Effector memory CD4-positive, alpha-beta T cell (primary cell): ENCODE measurements around the gene TPRN.

Source experiments
- DNase-seq, 3 donors: peaks; one replicate each; pipeline ENCODE4 v3.0.0-alpha.2; 2020
- H3K27ac ChIP-seq: 2 replicates; pipeline ENCODE4 v1.7.0; 2013; ENCODE audit warnings: mild to moderate bottlenecking, low read length, moderate library complexity; ENCODE audit not compliant: insufficient read depth, poor library complexity, severe bottlenecking
- H3K27me3 ChIP-seq: replicated peaks from 2 replicates; pipeline ENCODE4 v1.7.0; 2013; ENCODE audit warnings: mild to moderate bottlenecking, low read length; ENCODE audit not compliant: insufficient read depth, control insufficient read depth, poor library complexity, severe bottlenecking
- H3K36me3 ChIP-seq: 2 replicates; pipeline ENCODE4 v1.7.0; 2013; ENCODE audit warnings: mild to moderate bottlenecking, low read length, moderate library complexity; ENCODE audit not compliant: control insufficient read depth, insufficient read depth
- H3K4me1 ChIP-seq: 2 replicates; pipeline ENCODE4 v1.7.0; 2013; ENCODE audit warnings: low read length, mild to moderate bottlenecking; ENCODE audit not compliant: control insufficient read depth, insufficient read depth, poor library complexity, severe bottlenecking
- H3K4me3 ChIP-seq: 2 replicates; pipeline ENCODE4 v1.7.0; 2013; ENCODE audit warnings: low read length, low read depth, mild to moderate bottlenecking; ENCODE audit not compliant: insufficient read depth, poor library complexity, severe bottlenecking
- H3K9me3 ChIP-seq: 2 replicates; pipeline ENCODE4 v1.7.0; 2013; ENCODE audit warnings: mild to moderate bottlenecking, low read length, moderate library complexity; ENCODE audit not compliant: control insufficient read depth

TPRN gene

DNA sequence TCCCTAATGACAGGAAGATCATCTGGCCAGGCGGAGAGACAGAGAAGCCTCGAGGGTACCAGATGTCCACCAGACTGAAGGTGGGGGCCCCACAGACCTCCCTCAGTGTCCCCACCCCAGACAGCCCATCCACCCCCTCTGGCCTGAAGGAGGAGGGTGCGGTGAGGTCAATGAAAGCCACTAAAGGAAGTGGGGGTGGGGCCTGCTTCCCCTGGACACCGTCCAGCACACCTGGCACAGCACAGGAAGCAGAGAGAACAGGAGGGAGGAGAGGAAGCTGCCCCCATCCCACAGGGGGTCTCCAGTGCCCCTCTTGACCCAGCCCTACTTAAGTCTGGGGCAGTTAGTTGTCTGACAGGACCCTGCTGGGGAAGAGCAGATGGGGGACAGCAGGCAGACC, 41.9 kb downstream of the TPRN start:
- Histone ChIP-seq H3K36me3 (no peaks in the 10 kb centered on the region), H3K4me1 (peaks cover 27% of the 10 kb centered on the region), H3K4me3 (no peak overlapping the region), H3K9me3 (no peaks in the 10 kb centered on the region), H3K27me3 (peaks cover 30% of the 10 kb centered on the region), H3K27ac (no peak overlapping the region)
- no peak for DNase-seq

DNA sequence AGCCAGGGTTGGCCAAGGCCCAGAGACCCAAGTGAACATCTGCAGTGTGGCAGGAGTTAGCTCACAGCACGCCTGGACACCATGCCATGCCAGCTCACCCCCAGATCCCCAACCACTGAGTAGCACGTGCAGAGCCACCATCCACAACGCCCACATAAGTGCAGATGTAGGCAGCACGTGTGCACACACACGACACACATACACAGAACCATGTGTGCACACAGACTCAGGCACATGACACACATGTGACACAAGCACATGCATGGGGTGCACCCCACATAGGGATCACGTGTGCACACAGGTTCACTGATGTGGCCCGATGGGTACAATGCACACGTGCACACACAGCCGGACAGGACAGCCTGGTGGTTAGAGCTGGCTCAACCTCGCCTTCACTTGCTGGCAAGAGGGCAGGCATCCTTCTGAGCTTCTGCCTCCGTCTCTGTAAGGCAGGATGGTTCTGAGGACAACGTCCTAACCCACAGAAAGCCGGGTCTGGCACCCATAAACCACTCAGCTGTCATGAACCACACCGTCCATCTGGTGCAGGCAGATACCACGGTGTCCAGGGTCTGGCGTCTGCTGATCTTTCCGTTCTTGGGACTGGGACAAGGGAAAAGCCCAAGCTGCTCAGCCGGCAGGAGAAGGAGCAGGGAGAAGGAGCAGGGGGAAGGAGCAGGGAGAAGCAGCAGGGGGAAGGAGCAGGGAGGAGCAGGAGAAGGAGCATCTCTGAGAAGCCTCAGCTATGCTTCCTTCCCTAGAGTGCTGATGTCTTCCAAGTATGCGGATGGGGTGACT, 42.7 kb downstream of the TPRN start:
- H3K4me3 ChIP-seq: no peak overlapping the region
- peaks cover 24% of the 10 kb centered on the region for H3K4me1 ChIP-seq
- H3K9me3 ChIP-seq: no peaks in the 10 kb centered on the region
- peaks cover 30% of the 10 kb centered on the region for H3K27me3 ChIP-seq
- no peak for DNase-seq
- H3K36me3 ChIP-seq: no peaks in the 10 kb centered on the region
- H3K27ac ChIP-seq: no peak overlapping the region

DNA sequence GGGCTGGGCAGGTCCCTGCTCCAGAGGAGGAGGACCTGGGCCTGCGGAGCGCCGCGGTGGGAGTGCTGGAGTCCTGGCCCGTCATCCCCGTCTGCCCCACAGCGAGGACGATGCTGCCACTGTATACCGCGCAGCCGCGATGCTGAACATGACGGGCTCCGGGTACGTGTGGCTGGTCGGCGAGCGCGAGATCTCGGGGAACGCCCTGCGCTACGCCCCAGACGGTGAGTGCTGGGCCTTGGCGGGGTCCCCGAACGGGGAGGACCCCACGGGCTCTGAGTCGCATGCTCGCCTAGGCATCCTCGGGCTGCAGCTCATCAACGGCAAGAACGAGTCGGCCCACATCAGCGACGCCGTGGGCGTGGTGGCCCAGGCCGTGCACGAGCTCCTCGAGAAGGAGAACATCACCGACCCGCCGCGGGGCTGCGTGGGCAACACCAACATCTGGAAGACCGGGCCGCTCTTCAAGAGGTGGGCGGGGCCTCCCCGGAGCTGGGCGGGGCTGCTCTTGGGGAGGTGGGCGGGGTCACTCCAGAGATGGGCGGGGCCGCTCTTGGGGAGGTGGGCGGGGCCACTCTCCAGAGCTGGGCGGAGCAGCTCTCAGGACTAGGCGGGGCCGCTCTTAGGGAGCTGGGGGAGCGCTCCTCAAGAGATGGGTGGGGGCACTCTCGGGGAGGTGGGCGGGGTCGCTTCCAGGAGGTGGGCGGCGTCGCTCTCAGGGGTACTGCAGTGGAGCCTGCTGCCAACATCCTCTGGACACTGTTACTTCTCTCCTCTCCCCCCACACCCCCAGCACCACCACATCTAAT, 43.8 kb downstream of the TPRN start:
- H3K27ac ChIP-seq: no peak overlapping the region
- H3K36me3 ChIP-seq: no peaks in the 10 kb centered on the region
- H3K9me3 ChIP-seq: no peaks in the 10 kb centered on the region
- H3K27me3 ChIP-seq: peaks cover 23% of the 10 kb centered on the region
- peaks cover 19% of the 10 kb centered on the region for H3K4me1 ChIP-seq
- H3K4me3 ChIP-seq: no peak overlapping the region
- peak; percentile 30 to 49 (median 46) for DNase-seq

DNA sequence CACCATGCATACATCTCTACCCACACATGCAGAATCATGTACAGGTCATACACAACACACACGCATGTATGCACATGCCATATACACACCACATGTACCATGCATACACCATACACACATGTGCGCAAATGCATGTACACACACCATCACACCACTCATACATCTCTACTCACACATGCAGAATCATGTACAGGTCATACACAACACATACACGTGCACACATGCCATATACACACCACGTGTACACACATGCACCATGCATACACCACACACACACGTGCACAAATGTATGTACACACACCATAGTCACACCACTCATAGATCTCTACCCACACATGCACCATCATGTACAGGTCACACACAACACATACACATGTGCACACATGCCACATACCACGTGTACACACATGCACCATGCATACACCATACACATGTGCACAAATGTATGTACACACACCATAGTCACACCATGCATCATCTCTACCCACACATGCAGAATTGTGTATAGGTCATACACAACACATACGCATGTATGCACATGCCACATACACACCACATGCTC, 47.6 kb downstream of the TPRN start:
- no peak overlapping the region for H3K4me3 ChIP-seq
- no peak for DNase-seq
- peaks cover 3% of the 10 kb centered on the region for H3K27me3 ChIP-seq
- H3K36me3 ChIP-seq: no peaks in the 10 kb centered on the region
- H3K27ac ChIP-seq: no peak overlapping the region
- no peaks in the 10 kb centered on the region for H3K9me3 ChIP-seq
- H3K4me1 ChIP-seq: peaks cover 12% of the 10 kb centered on the region

DNA sequence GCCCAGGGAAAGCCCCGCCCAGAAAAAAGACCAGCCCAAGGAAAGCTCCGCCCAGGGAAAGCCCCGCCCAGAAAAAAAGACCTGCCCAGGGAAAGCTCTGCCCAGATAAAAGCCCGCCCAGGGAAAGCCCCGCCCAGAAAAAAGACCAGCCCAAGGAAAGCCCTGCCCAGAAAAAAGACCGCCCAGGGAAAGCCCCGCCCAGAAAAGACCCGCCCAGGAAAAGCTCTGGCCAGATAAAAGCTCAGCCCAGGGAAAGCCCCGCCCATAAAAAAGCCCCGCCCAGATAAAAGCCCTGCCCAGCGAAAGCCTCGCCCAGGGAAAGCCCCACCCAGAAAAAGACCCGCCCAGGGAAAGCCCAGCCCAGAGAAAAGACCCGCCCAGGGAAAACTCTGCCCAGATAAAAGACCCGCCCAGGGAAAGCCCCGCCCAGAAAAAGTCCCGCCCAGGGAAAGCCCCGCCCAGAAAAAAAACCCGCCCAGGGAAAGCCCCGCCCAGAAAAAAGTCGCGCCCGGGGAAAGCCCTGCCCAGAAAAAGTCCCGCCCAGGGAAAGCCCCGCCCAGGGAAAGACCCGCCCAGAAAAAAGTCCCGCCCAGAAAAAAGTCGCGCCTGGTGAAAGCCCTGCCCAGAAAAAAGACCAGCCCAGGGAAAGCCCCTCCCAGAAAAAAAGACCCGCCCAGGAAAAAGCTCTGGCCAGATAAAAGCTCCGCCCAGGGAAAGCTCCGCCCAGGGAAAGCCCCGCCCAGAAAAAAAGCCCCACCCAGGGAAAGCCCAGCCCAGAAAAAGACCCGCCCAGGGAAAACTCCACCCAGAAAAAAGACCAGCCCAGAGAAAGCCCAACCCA, 49.7 kb downstream of the TPRN start:
- no peaks in the 10 kb centered on the region for H3K27me3 ChIP-seq

DNA sequence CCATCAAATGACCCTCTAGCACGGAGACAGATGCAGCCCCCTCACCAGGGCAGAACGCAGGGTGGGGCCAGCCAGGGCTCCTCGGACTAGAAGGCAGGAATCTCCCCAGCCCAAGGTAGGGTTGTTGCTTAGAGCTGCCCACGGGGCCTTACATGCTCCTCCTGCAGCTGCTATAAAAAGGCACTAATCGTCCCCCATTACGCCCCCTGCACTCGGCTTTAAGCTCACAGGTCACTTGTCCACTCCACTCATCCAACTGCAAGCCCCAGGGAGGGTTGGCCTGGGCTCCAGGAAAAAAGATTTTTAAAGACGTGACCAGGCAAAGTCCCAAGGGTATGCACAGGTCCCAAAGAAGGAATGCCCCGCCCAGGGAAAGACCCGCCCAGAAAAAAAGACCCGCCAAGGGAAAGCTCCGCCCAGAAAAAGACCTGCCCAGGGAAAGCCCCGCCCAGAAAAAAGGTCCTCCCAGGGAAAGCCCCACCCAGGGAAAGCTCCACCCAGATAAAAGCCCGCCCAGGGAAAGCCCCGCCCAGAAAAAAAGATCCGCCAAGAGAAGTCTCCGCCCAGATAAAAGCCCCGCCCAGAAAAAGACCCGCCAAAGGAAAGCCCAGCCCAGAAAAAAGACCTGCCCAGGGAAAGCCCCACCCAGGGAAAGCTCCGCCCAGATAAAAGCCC, 50.5 kb downstream of the TPRN start:
- Histone ChIP-seq H3K27me3 (no peaks in the 10 kb centered on the region), H3K4me1 (no peaks in the 10 kb centered on the region), H3K9me3 (no peaks in the 10 kb centered on the region), H3K27ac (no peak overlapping the region), H3K36me3 (no peaks in the 10 kb centered on the region), H3K4me3 (no peak overlapping the region)
- DNase-seq: no peak

More for the DNA sequence above, 49.7 kb downstream of the TPRN start:
- H3K27ac ChIP-seq: no peak overlapping the region
- DNase-seq: peak in 2 of 3 donors; percentile 18 to 45
- no peaks in the 10 kb centered on the region for H3K36me3 ChIP-seq
- H3K4me1 ChIP-seq: no peaks in the 10 kb centered on the region
- no peaks in the 10 kb centered on the region for H3K9me3 ChIP-seq
- H3K4me3 ChIP-seq: no peak overlapping the region

DNA sequence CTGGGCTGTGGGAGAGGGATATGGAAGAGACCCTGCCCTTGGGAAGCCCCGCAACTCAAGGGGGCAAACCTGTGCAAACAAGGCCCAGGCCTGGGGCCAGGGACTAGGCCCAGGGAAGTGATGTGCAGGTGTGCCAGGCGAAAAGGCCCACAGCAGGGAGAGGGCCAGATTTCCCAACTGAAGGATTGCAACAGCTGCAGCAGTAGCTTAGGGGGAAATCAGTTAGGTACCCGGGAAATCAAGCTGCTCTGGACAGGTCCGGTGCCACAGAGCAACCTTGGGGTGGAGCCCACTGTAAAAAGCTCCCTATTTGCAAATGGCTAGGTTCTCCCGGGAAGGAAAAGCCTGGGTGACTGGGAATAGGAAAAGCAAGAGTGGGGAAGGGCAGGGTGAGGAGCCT, 51.2 kb downstream of the TPRN start:
- no peak overlapping the region for H3K4me3 ChIP-seq
- no peaks in the 10 kb centered on the region for H3K4me1 ChIP-seq
- no peaks in the 10 kb centered on the region for H3K27me3 ChIP-seq
- H3K36me3 ChIP-seq: no peaks in the 10 kb centered on the region
- no peak for DNase-seq
- H3K27ac ChIP-seq: no peak overlapping the region
- no peaks in the 10 kb centered on the region for H3K9me3 ChIP-seq

DNA sequence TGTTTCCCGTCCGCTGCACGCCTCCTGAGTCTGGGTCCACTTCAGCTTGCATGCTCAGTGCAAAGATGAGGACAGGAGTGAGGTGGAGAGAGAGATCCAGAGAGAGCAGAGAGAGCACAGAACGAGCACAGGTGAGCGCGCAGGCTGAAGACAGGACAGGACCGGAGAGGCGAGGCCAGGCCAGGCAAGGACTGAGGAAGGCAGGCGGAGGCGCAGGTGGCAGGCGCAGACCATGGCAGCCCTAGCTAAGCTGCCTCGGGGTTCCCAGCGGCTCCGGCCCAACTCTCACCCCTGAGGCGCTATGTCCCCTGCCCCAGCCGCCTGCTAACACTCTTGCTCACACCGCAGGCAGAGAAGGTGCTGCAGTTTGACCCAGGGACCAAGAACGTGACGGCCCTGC, 51.9 kb downstream of the TPRN start:
- Histone ChIP-seq H3K27ac (no peak overlapping the region), H3K4me3 (no peak overlapping the region), H3K36me3 (no peaks in the 10 kb centered on the region), H3K4me1 (no peaks in the 10 kb centered on the region), H3K9me3 (no peaks in the 10 kb centered on the region), H3K27me3 (no peaks in the 10 kb centered on the region)
- no peak for DNase-seq

DNA sequence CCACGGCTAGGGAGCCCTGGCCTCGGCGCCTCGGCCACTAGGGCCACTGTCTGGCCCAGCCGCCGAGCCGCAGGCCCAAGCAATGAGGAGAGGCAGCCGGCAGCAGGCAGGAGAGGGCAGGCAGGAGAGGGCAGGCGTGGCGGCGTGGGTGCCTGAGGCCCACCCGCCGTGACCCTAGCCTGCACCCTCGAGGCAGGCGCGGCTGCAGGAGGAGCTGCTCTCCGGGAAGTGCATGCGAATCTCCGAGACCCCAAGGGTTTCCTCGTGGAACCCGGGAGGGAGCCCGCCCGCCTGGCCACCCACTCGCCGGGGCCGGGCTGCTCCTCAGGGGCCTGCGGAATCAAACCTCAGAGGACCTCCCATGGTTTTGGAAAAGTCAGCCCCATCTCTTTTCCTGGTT, 52.3 kb downstream of the TPRN start:
- Histone ChIP-seq H3K4me1 (no peaks in the 10 kb centered on the region), H3K36me3 (no peaks in the 10 kb centered on the region), H3K27me3 (peaks cover under 1% of the 10 kb centered on the region), H3K4me3 (no peak overlapping the region), H3K9me3 (no peaks in the 10 kb centered on the region), H3K27ac (no peak overlapping the region)
- DNase-seq: no peak
